Renal cortical epithelial cell (primary cell): ENCODE measurements around the gene RAB34. TPM values are rescaled to one million over a fixed set of nuclear protein-coding genes. Genes with fewer than 3 reads are reported as not detected.

Source experiments
- DNase-seq: peaks from one replicate; pipeline ENCODE4 v3.0.0-alpha.2; 2011; ENCODE audit warnings: low read depth
- total RNA-seq: library from RNA; depleted of rRNA; stranded (reverse); fragments of >200 nt; gene quantifications from 2 replicates; pipeline ENCODE4 v1.2.3, GENCODE V29; 2014

RAB34 gene
- total RNA-seq, 1 donor from 2014 or later: 131 TPM

- DNase-seq: peak; percentile 61
Measured at GRCh38 chr17:28684963-28685362, 32.7 kb downstream of the RAB34 start.

GRCh38 chr17:28682655-28683054 lies 35.0 kb downstream of the RAB34 start:
- no peak for DNase-seq

GRCh38 chr17:28675980-28676379 lies 41.7 kb downstream of the RAB34 start:
- peak; percentile 15 for DNase-seq

- DNase-seq: no peak
Measured at GRCh38 chr17:28675490-28675889, 42.2 kb downstream of the RAB34 start.

DNA sequence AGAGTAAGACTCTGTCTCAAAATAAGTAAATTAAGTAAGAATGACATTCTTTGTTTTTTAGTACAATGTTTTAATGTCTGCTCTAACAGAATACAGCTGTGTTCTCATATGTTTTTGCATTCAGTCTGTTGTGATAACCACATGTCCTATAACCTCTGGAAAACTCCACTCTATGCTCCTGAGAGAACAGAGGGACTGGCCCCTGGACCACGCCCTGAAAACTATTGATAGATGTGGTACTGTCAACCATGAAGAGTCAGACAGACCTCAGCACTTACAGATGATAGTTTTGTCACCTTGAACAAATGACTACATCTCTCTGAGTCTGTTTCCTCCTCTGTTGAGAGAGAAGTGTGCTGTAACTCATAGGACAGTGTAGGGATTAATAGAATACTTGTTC lies 47.8 kb downstream of the RAB34 start:
- no peak for DNase-seq

- no peak for DNase-seq
Measured at GRCh38 chr17:28667870-28668269, 49.8 kb downstream of the RAB34 start.

- DNase-seq: no peak
Measured at GRCh38 chr17:28665994-28666393, 51.7 kb downstream of the RAB34 start.

Other genes starting within 250 kb of the RAB34 start
- gene SLC13A2, start 244.2 kb downstream of the RAB34 start, total RNA-seq: not detected in 2 replicates
- gene FOXN1, start 211.5 kb downstream of the RAB34 start, total RNA-seq: not detected in 2 replicates
- gene UNC119, start 165.2 kb downstream of the RAB34 start, total RNA-seq: 15.6 and 29.3 TPM in 2 replicates
- 70.0 and 114 TPM in 2 replicates for gene PIGS, start 146.3 kb downstream of the RAB34 start, total RNA-seq
- 26.7 and 40.6 TPM in 2 replicates for gene ALDOC, start 141.0 kb downstream of the RAB34 start, total RNA-seq
- gene SPAG5, start 118.8 kb downstream of the RAB34 start, total RNA-seq: 3.3 and 12.5 TPM in 2 replicates
- gene RSKR, start 103.7 kb downstream of the RAB34 start, total RNA-seq: 6.1 and 7.1 TPM in 2 replicates
- gene BLTP2, start 72.7 kb downstream of the RAB34 start, total RNA-seq: 182 and 259 TPM in 2 replicates
- 60.7 and 82.5 TPM in 2 replicates for gene SDF2, start 56.0 kb downstream of the RAB34 start, total RNA-seq
- gene SUPT6H, start 55.7 kb downstream of the RAB34 start, total RNA-seq: 22.1 and 92.6 TPM in 2 replicates
- 0.17 and 1.1 TPM in 2 replicates for gene PROCA1, start 6.0 kb downstream of the RAB34 start, total RNA-seq
- 540 and 600 TPM in 2 replicates for gene RPL23A, start 2.1 kb upstream of the RAB34 start, total RNA-seq
- gene TLCD1, start 8.4 kb upstream of the RAB34 start, total RNA-seq: 8.1 and 18.2 TPM in 2 replicates
- 2.4 and 5.6 TPM in 2 replicates for gene NEK8, start 10.9 kb upstream of the RAB34 start, total RNA-seq
- 63.8 and 103 TPM in 2 replicates for gene TRAF4, start 26.1 kb upstream of the RAB34 start, total RNA-seq
- 1.4 and 14.9 TPM in 2 replicates for gene FAM222B, start 124.9 kb upstream of the RAB34 start, total RNA-seq
- 25.7 and 42.8 TPM in 2 replicates for gene ERAL1, start 137.1 kb upstream of the RAB34 start, total RNA-seq
- 62.7 and 158 TPM in 2 replicates for gene FLOT2, start 179.9 kb upstream of the RAB34 start, total RNA-seq
- 8.0 and 16.5 TPM in 2 replicates for gene DHRS13, start 185.2 kb upstream of the RAB34 start, total RNA-seq
- gene PHF12, start 233.7 kb upstream of the RAB34 start, total RNA-seq: 12.9 and 47.0 TPM in 2 replicates